HG02798 (cell line): ENCODE data around the gene KRT16.
"Not testable (repeated sequence)": the region's sequence is repeated elsewhere in the genome, so short reads cannot be mapped to it uniquely, and the experiment has no call there.

ENCODE experiments used
- ATAC-seq: cut with Tn5 transposase; IDR thresholded peaks from one replicate; pipeline ENCODE4 v1.9.1; 2021; ENCODE audit warnings: mild to moderate bottlenecking; ENCODE audit not compliant: unreplicated experiment, poor library complexity

Gene KRT16

GRCh38 chr17:41612376-41613160 is at the start of gene KRT16:
Gene KRT16 (minus strand): TSS chr17:41612767. CDS start chr17:41612688, 79 bp downstream.
- not testable (repeated sequence) for ATAC-seq

GRCh38 chr17:41660221-41660711 is 47.7 kb upstream of the KRT16 start:
- ATAC-seq: no peak

GRCh38 chr17:41659427-41660212 is 47.1 kb upstream of the KRT16 start:
- no peak for ATAC-seq

GRCh38 chr17:41658846-41659245 is 46.3 kb upstream of the KRT16 start:
- ATAC-seq: no peak

- ATAC-seq: no peak
Observed at GRCh38 chr17:41657936-41658335, 45.4 kb upstream of the KRT16 start.

GRCh38 chr17:41657176-41657754 is 44.7 kb upstream of the KRT16 start:
- ATAC-seq: no peak

- no peak for ATAC-seq
Observed at GRCh38 chr17:41656249-41657023, 43.9 kb upstream of the KRT16 start.

- ATAC-seq: no peak
Observed at GRCh38 chr17:41655611-41656111, 43.1 kb upstream of the KRT16 start.

- no peak for ATAC-seq
Observed at GRCh38 chr17:41654678-41655607, 42.4 kb upstream of the KRT16 start.

GRCh38 chr17:41653892-41654677 is 41.5 kb upstream of the KRT16 start:
- ATAC-seq: no peak

GRCh38 chr17:41653421-41653820 is 40.9 kb upstream of the KRT16 start:
- no peak for ATAC-seq

- ATAC-seq: no peak
Observed at GRCh38 chr17:41652461-41652970, 39.9 kb upstream of the KRT16 start.

GRCh38 chr17:41651625-41652460 is 39.3 kb upstream of the KRT16 start:
- no peak for ATAC-seq

- ATAC-seq: no peak
Observed at GRCh38 chr17:41650794-41651624, 38.4 kb upstream of the KRT16 start.

GRCh38 chr17:41649923-41650519 is 37.5 kb upstream of the KRT16 start:
- ATAC-seq: no peak
